Activated CD8-positive, alpha-beta memory T cell treated with anti-CD3 and anti-CD28 coated beads, Interleukin-2, amount 10 ng/mL, durations not matched to agents 7 days and 5 days (primary cell): ENCODE results near the gene DGKI. TPM values are rescaled to one million over a fixed set of nuclear protein-coding genes. Genes with fewer than 3 reads are reported as not detected.

Experiments used
- ATAC-seq: fragments of 150-1000 bp; cut with Tn5 transposase; one replicate; pipeline ENCODE4 v1.10.0; 2021; ENCODE audit warnings: moderate library complexity
- CTCF ChIA-PET: fragments of 350-600 bp; sonication (Branson Sonifier 250); formaldehyde crosslinking; loops from one replicate; lab custom pipeline; 2021; ENCODE audit warnings: antibody characterized with exemption; lab: Charles Lee
- DNase-seq: peaks from one replicate; pipeline ENCODE4 v3.0.0-alpha.2; 2020
- H3K27ac Mint-ChIP-seq: one replicate; pipeline ENCODE4 v1.8.0; 2021; ENCODE audit warnings: mild to moderate bottlenecking, mixed read lengths
- H3K27me3 Mint-ChIP-seq: one replicate; pipeline ENCODE4 v1.8.0; 2021; ENCODE audit warnings: mixed read lengths
- H3K36me3 Mint-ChIP-seq: one replicate; pipeline ENCODE4 v1.8.0; 2021; ENCODE audit warnings: mild to moderate bottlenecking, mixed read lengths
- H3K4me1 Mint-ChIP-seq: one replicate; pipeline ENCODE4 v1.8.0; 2021; ENCODE audit warnings: mixed read lengths
- H3K4me3 Mint-ChIP-seq: one replicate; pipeline ENCODE4 v1.8.0; 2021; ENCODE audit warnings: mild to moderate bottlenecking, moderate library complexity, mixed read lengths
- H3K9me3 Mint-ChIP-seq: one replicate; pipeline ENCODE4 v1.8.0; 2022; ENCODE audit warnings: low read depth, mixed read lengths
- total RNA-seq, 2 experiments: library from RNA; stranded (reverse); gene quantifications; one replicate each; pipeline ENCODE4 v1.2.3, GENCODE V29; 2021

Gene DGKI
- total RNA-seq, 2 experiments from 2014 or later = 2.2 TPM; not detected in 1

GRCh38 chr7:137393570-137393969 lies 453.2 kb downstream of the DGKI start:
- no peak overlapping the region for H3K4me3 Mint-ChIP-seq
- H3K4me1 Mint-ChIP-seq = no peaks in the 10 kb centered on the region
- no peak for DNase-seq
- ATAC-seq = no peak
- no peak overlapping the region for H3K27ac Mint-ChIP-seq
- CTCF ChIA-PET = no interaction called here
- H3K27me3 Mint-ChIP-seq = no peaks in the 10 kb centered on the region
- no peaks in the 10 kb centered on the region for H3K36me3 Mint-ChIP-seq
- H3K9me3 Mint-ChIP-seq = peaks cover 3% of the 10 kb centered on the region

- Mint-ChIP-seq H3K27me3 (no peaks in the 10 kb centered on the region), H3K4me1 (no peaks in the 10 kb centered on the region), H3K27ac (no peak overlapping the region), H3K4me3 (no peak overlapping the region), H3K36me3 (no peaks in the 10 kb centered on the region), H3K9me3 (peaks cover 3% of the 10 kb centered on the region)
- CTCF ChIA-PET = no interaction called here
- ATAC-seq (no peak), DNase-seq (no peak)
Observed at GRCh38 chr7:137390076-137390475, 456.7 kb downstream of the DGKI start.

GRCh38 chr7:137388916-137389315 lies 457.9 kb downstream of the DGKI start:
- ATAC-seq = no peak
- no peak for DNase-seq
- Mint-ChIP-seq H3K27ac (no peak overlapping the region), H3K4me1 (no peaks in the 10 kb centered on the region), H3K9me3 (peaks cover 3% of the 10 kb centered on the region), H3K4me3 (no peak overlapping the region), H3K36me3 (no peaks in the 10 kb centered on the region), H3K27me3 (no peaks in the 10 kb centered on the region)
- CTCF ChIA-PET = no interaction called here

GRCh38 chr7:137386966-137387365 lies 459.8 kb downstream of the DGKI start:
- Mint-ChIP-seq H3K4me3 (no peak overlapping the region), H3K36me3 (no peaks in the 10 kb centered on the region), H3K27ac (no peak overlapping the region), H3K9me3 (peaks cover 3% of the 10 kb centered on the region), H3K27me3 (no peaks in the 10 kb centered on the region), H3K4me1 (no peaks in the 10 kb centered on the region)
- DNase-seq = no peak
- no peak for ATAC-seq
- CTCF ChIA-PET = no interaction called here

GRCh38 chr7:137381045-137381444 lies 465.7 kb downstream of the DGKI start:
- no peak for ATAC-seq
- CTCF ChIA-PET = no interaction called here

GRCh38 chr7:137373507-137373906 lies 473.3 kb downstream of the DGKI start:
- H3K4me3 Mint-ChIP-seq = no peak overlapping the region
- H3K9me3 Mint-ChIP-seq = no peaks in the 10 kb centered on the region
- no peak for ATAC-seq
- CTCF ChIA-PET = no interaction called here
- no peaks in the 10 kb centered on the region for H3K36me3 Mint-ChIP-seq
- H3K27me3 Mint-ChIP-seq = no peaks in the 10 kb centered on the region
- DNase-seq = no peak
- H3K27ac Mint-ChIP-seq = no peak overlapping the region
- no peaks in the 10 kb centered on the region for H3K4me1 Mint-ChIP-seq

More at GRCh38 chr7:137381045-137381444, 465.7 kb downstream of the DGKI start:
- peaks cover 3% of the 10 kb centered on the region for H3K9me3 Mint-ChIP-seq
- no peaks in the 10 kb centered on the region for H3K36me3 Mint-ChIP-seq
- no peak overlapping the region for H3K27ac Mint-ChIP-seq
- H3K4me3 Mint-ChIP-seq = no peak overlapping the region
- H3K4me1 Mint-ChIP-seq = no peaks in the 10 kb centered on the region
- no peak for DNase-seq
- H3K27me3 Mint-ChIP-seq = no peaks in the 10 kb centered on the region

- Mint-ChIP-seq H3K36me3 (no peaks in the 10 kb centered on the region), H3K4me1 (no peaks in the 10 kb centered on the region)
Observed at GRCh38 chr7:137371616-137372015, 475.2 kb downstream of the DGKI start.

GRCh38 chr7:137366995-137367394 lies 479.8 kb downstream of the DGKI start:
- H3K4me1 Mint-ChIP-seq = no peaks in the 10 kb centered on the region
- H3K4me3 Mint-ChIP-seq = no peak overlapping the region
- H3K27me3 Mint-ChIP-seq = no peaks in the 10 kb centered on the region
- DNase-seq (no peak), ATAC-seq (no peak)
- no peaks in the 10 kb centered on the region for H3K36me3 Mint-ChIP-seq
- CTCF ChIA-PET = no interaction called here
- no peak overlapping the region for H3K27ac Mint-ChIP-seq
- peaks cover 9% of the 10 kb centered on the region for H3K9me3 Mint-ChIP-seq

More at GRCh38 chr7:137371616-137372015, 475.2 kb downstream of the DGKI start:
- no peak for DNase-seq
- ATAC-seq = no peak
- no peak overlapping the region for H3K27ac Mint-ChIP-seq
- H3K9me3 Mint-ChIP-seq = no peaks in the 10 kb centered on the region
- CTCF ChIA-PET = no interaction called here
- H3K27me3 Mint-ChIP-seq = no peaks in the 10 kb centered on the region
- no peak overlapping the region for H3K4me3 Mint-ChIP-seq

- no peak for ATAC-seq
- DNase-seq = no peak
- Mint-ChIP-seq H3K27ac (no peak overlapping the region), H3K4me3 (no peak overlapping the region), H3K9me3 (peaks cover 21% of the 10 kb centered on the region), H3K27me3 (no peaks in the 10 kb centered on the region), H3K4me1 (no peaks in the 10 kb centered on the region), H3K36me3 (peaks cover 3% of the 10 kb centered on the region)
- CTCF ChIA-PET = no interaction called here
Observed at GRCh38 chr7:137363683-137364082, 483.1 kb downstream of the DGKI start.

- Mint-ChIP-seq H3K9me3 (peaks cover 21% of the 10 kb centered on the region), H3K4me3 (no peak overlapping the region), H3K27me3 (no peaks in the 10 kb centered on the region), H3K4me1 (no peaks in the 10 kb centered on the region), H3K27ac (no peak overlapping the region), H3K36me3 (peaks cover 3% of the 10 kb centered on the region)
- ATAC-seq = no peak
- CTCF ChIA-PET = no interaction called here
- no peak for DNase-seq
Observed at GRCh38 chr7:137360087-137360679, 486.6 kb downstream of the DGKI start.

- Mint-ChIP-seq H3K36me3 (no peaks in the 10 kb centered on the region), H3K27me3 (no peaks in the 10 kb centered on the region), H3K4me3 (no peak overlapping the region), H3K9me3 (peaks cover under 1% of the 10 kb centered on the region), H3K4me1 (no peaks in the 10 kb centered on the region), H3K27ac (no peak overlapping the region)
- DNase-seq (no peak), ATAC-seq (no peak)
- CTCF ChIA-PET = no interaction called here
Observed at GRCh38 chr7:137354961-137355360, 491.8 kb downstream of the DGKI start.

GRCh38 chr7:137354396-137354795 lies 492.4 kb downstream of the DGKI start:
- ATAC-seq (no peak), DNase-seq (no peak)
- Mint-ChIP-seq H3K9me3 (no peaks in the 10 kb centered on the region), H3K4me1 (no peaks in the 10 kb centered on the region), H3K27ac (no peak overlapping the region), H3K27me3 (no peaks in the 10 kb centered on the region), H3K36me3 (no peaks in the 10 kb centered on the region), H3K4me3 (no peak overlapping the region)
- CTCF ChIA-PET = no interaction called here

GRCh38 chr7:137351941-137352340 lies 494.8 kb downstream of the DGKI start:
- H3K4me1 Mint-ChIP-seq = no peaks in the 10 kb centered on the region

GRCh38 chr7:137345799-137346449 lies 500.9 kb downstream of the DGKI start:
- no peak for DNase-seq

More at GRCh38 chr7:137351941-137352340, 494.8 kb downstream of the DGKI start:
- DNase-seq = no peak
- Mint-ChIP-seq H3K27me3 (no peaks in the 10 kb centered on the region), H3K4me3 (no peak overlapping the region), H3K27ac (no peak overlapping the region), H3K36me3 (no peaks in the 10 kb centered on the region), H3K9me3 (no peaks in the 10 kb centered on the region)
- CTCF ChIA-PET = no interaction called here
- no peak for ATAC-seq

More at GRCh38 chr7:137345799-137346449, 500.9 kb downstream of the DGKI start:
- no peaks in the 10 kb centered on the region for H3K9me3 Mint-ChIP-seq
- H3K27me3 Mint-ChIP-seq = peaks cover 9% of the 10 kb centered on the region
- no peak overlapping the region for H3K27ac Mint-ChIP-seq
- ATAC-seq = no peak
- no peaks in the 10 kb centered on the region for H3K4me1 Mint-ChIP-seq
- no peaks in the 10 kb centered on the region for H3K36me3 Mint-ChIP-seq
- H3K4me3 Mint-ChIP-seq = no peak overlapping the region
- CTCF ChIA-PET = no interaction called here
